Psoas muscle (tissue), 8 donors: Measurements from ENCODE around the gene ASTN2. TPM values are rescaled to one million over a fixed set of nuclear protein-coding genes. Genes with fewer than 3 reads are reported as not detected.

Experiments
- ATAC-seq, 4 donors: fragments of 200-7000 bp; cut with Tn5 transposase; one replicate each; pipeline ENCODE4 v1.9.1; 2020; ENCODE audit warnings: moderate library complexity in 3 of 4, mild to moderate bottlenecking in 2 of 4
- DNase-seq, 2 donors: peaks; one replicate each; pipeline ENCODE4 v3.0.0-alpha.2; 2020
- H3K27ac ChIP-seq: fragments of 200-600 bp; one replicate; pipeline ENCODE4 v1.8.0; 2022
- H3K27me3 ChIP-seq, 3 donors: fragments of 200-600 bp in 1 of 3; one replicate each; pipeline versions ENCODE4 v1.6.1 to v1.8.0; 2013 to 2022; ENCODE audit warnings: low read length in 2 of 3, mild to moderate bottlenecking in 2 of 3, moderate library complexity in 1 of 3; ENCODE audit not compliant: insufficient read depth in 3 of 3
- H3K36me3 ChIP-seq, 2 donors: fragments of 200-600 bp in 1 of 2; one replicate each; pipeline versions ENCODE4 v1.6.1 to v1.8.0; 2013 to 2022; ENCODE audit warnings: low read depth in 1 of 2, mild to moderate bottlenecking in 1 of 2, moderate library complexity in 1 of 2; ENCODE audit not compliant: insufficient read depth in 1 of 2
- H3K4me1 ChIP-seq: fragments of 200-600 bp; one replicate; pipeline ENCODE4 v1.8.0; 2022
- H3K4me3 ChIP-seq: fragments of 200-600 bp; one replicate; pipeline ENCODE4 v1.8.0; 2022; ENCODE audit warnings: mild to moderate bottlenecking
- H3K9me3 ChIP-seq: fragments of 200-600 bp; one replicate; pipeline ENCODE4 v1.8.0; 2022
- WGBS, 3 donors: extraction: QIAGEN DNeasy Blood & Tissue Kit; methylation state at CpG; one replicate each; pipeline versions ENCODE4 v1.1.6 to v1.1.7; 2013; 5-methylcytosine and 5-hydroxymethylcytosine counted together
- intact Hi-C, 2 donors: fragments of 100-400 bp; cut with DNase I; formaldehyde crosslinking; loops; one replicate each; pipeline versions ENCODE4 v1.11.0 to v1.14.2; 2022
- polyA plus RNA-seq, 3 donors: library from polyadenylated mRNA; stranded (reverse); fragments of 200-250 nt; gene quantifications; one replicate each; pipeline ENCODE4 v1.2.3, GENCODE V29; 2013
- total RNA-seq, 4 donors: library from RNA; stranded (reverse); fragmentation: NEBNext Ultra II Directional in 2 of 4; extraction: Animal tissue kit (Norgen Biotek cat#: 25700) in 2 of 4; gene quantifications; one replicate each; pipeline versions ENCODE4 v1.2.1 to v1.2.4, GENCODE V29; 2021 to 2023
- TF ChIP-seq, protein P1 (sequence below): fragments of 200-600 bp; IDR thresholded peaks from one replicate; pipeline ENCODE4 v1.8.0; 2022; ENCODE audit warnings: antibody characterized with exemption
- donor health status: healthy with polysubstance abuse.
- donor health status: DM: no; HTN: no; CAD: no; lungs with moderate emphysema.
- donor health status: Bipolar disorder and iron deficiency.
- donor health status: healthy.
- donor health status: DM: yes; HTN: yes; CAD: no.
- donor health status: DM: no; HTN: no; CAD: no.
- donor health status: DM: no; HTN: no; CAD: no.
- donor health status: DM: yes; HTN: yes; CAD: no.

ASTN2 gene
- total and polyA plus RNA-seq, 7 donors, result 2.0 to 10.3 (median 3.3) TPM

DNA sequence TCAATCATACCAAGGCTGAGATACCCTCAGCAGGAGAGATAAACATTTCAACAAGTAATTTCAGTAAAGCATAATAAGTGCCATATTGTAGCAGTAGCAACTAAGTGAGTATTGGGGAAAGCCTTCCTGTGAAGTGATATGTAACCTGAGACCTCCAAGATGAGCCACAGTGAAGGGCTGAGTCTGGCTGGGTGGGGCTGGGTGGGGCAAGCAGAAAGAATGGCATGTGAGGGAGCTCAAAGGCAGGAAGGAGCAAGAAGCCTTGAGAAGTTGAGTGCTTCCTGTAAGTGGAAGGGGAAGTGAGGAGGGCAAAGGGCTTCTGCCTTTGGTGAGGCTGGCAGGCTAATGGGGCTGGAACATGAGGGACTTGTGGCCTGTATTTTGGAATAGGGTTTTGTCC lies 19.7 kb upstream of the ASTN2 start:
- H3K4me1 ChIP-seq, result no peaks in the 10 kb centered on the region
- H3K4me3 ChIP-seq, result no peak overlapping the region
- no peak for DNase-seq
- TF ChIP-seq, protein P1, sequence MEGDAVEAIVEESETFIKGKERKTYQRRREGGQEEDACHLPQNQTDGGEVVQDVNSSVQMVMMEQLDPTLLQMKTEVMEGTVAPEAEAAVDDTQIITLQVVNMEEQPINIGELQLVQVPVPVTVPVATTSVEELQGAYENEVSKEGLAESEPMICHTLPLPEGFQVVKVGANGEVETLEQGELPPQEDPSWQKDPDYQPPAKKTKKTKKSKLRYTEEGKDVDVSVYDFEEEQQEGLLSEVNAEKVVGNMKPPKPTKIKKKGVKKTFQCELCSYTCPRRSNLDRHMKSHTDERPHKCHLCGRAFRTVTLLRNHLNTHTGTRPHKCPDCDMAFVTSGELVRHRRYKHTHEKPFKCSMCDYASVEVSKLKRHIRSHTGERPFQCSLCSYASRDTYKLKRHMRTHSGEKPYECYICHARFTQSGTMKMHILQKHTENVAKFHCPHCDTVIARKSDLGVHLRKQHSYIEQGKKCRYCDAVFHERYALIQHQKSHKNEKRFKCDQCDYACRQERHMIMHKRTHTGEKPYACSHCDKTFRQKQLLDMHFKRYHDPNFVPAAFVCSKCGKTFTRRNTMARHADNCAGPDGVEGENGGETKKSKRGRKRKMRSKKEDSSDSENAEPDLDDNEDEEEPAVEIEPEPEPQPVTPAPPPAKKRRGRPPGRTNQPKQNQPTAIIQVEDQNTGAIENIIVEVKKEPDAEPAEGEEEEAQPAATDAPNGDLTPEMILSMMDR, result no peak
- no peak overlapping the region for H3K27ac ChIP-seq
- ATAC-seq, result peak in 2 of 4 donors; percentile 40 to 68
- intact Hi-C loops, result no loop called here
- no peaks in the 10 kb centered on the region for H3K36me3 ChIP-seq
- no peaks in the 10 kb centered on the region for H3K27me3 ChIP-seq
- H3K9me3 ChIP-seq, result no peaks in the 10 kb centered on the region

DNA sequence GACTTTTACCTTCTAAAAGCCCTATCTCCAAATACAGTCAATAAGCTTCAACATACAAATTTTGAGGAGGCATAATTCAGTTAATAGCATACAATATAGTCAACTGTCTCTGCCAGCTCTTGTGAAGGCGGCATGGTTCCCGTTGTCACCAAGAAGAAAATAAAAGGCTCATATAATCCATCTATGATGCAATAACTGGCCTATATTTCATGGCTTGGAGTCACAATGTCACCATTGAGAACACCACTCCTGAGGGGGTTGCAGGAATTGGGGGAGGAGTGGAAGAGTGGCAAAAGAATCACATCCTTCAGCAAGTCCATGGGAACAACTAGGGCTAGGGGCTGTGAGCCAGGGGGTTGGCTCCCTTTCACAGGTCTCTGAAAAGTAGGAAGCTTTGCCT lies 16.0 kb upstream of the ASTN2 start:
- TF ChIP-seq, protein P1, result no peak
- WGBS, 3 donors, result 54 to 79% (median 77%) methylated on average over 2 of the region's 2 CpGs
- ATAC-seq, result no peak
- Histone ChIP-seq H3K27ac (no peak overlapping the region), H3K36me3 (no peaks in the 10 kb centered on the region), H3K4me1 (no peaks in the 10 kb centered on the region), H3K9me3 (no peaks in the 10 kb centered on the region), H3K4me3 (no peak overlapping the region), H3K27me3 (no peaks in the 10 kb centered on the region)
- DNase-seq, result no peak
- intact Hi-C loops, result no loop called here

DNA sequence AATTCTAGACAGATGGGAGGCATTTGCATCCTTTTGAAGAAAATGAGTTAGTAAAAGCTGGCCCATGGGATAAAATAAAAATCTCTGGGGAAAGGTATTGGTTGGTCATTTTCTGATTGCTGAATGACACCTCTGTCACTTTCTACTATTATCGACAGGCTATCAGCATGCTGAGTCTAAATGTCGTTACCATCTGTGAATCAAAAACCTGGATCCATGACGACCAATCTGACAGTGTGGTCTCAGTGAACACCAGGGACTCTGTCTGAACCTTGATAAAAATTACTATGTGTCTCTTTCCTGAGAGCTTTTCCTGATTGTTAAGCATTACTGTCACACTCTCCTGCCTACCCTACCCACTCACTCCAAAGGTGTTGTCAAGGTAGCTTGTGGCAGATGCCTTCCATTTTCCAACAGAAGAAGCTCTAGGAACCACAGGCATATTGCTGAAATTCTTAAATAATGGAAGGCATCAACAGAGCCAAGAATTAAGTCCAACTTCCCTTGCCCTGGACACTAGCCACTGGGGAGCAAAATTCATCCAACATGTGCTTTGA lies 12.6 kb upstream of the ASTN2 start:
- no peak overlapping the region for H3K4me3 ChIP-seq
- TF ChIP-seq, protein P1, result no peak
- no peak overlapping the region for H3K27ac ChIP-seq
- no peaks in the 10 kb centered on the region for H3K4me1 ChIP-seq
- DNase-seq (no peak), ATAC-seq (no peak)
- no peaks in the 10 kb centered on the region for H3K27me3 ChIP-seq
- no peaks in the 10 kb centered on the region for H3K9me3 ChIP-seq
- no peaks in the 10 kb centered on the region for H3K36me3 ChIP-seq
- intact Hi-C loops, result no loop called here
- 78 to 91% (median 82%) methylated on average over 3 of the region's 3 CpGs for WGBS, 3 donors

DNA sequence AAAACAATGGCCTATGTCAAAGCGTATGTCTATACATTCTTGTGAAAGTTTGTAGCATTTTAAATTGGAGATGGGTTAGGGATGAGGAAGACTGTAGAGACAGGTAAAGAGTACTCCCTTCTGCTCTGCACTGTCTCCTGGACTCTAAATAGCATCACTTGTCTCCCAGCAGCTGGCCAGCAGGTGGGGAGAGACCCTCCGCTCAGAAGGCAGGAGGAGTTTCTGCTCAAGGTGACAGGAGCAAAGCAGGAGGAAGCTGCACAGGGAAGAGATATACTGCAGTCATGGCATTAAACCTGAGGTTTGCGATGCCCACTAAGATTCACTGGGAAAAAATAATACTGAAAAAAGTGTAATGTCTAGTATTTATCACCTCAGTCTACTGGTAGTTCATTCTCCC lies 10.7 kb upstream of the ASTN2 start:
- DNase-seq, result no peak
- no peak overlapping the region for H3K4me3 ChIP-seq
- ATAC-seq, result no peak
- no peaks in the 10 kb centered on the region for H3K9me3 ChIP-seq
- peaks cover 0 to 10% (median 0%) of the 10 kb centered on the region in 3 donors for H3K27me3 ChIP-seq
- intact Hi-C loops, result no loop called here
- no peaks in the 10 kb centered on the region for H3K4me1 ChIP-seq
- WGBS, 3 donors, result 73 to 80% (median 78%) methylated on average over 3 of the region's 3 CpGs
- H3K36me3 ChIP-seq, result no peaks in the 10 kb centered on the region
- no peak overlapping the region for H3K27ac ChIP-seq
- TF ChIP-seq, protein P1, result no peak

DNA sequence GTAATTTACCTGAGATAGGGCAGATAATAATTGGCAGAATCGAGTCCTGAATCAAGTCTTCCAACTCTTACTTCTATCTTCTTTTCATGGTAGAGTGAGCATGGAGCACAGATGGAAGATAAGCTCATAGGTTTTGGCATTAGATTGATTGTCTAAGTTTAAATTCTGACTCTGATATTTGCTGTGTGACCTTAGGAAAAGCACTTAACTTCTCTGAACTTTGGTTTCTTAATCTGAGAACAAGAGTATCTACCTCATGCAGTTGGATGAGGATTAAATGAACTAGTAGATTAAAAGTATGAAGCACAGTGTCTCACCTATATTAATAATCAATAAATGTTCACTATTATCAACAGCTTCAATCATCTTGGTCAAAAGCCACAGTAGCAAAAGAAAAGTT lies 9.4 kb upstream of the ASTN2 start:
- intact Hi-C loops, result no loop called here
- no peak for DNase-seq
- 73 to 83% (median 75%) methylated on average over 1 of the region's 1 CpG for WGBS, 3 donors
- Histone ChIP-seq H3K9me3 (no peaks in the 10 kb centered on the region), H3K36me3 (no peaks in the 10 kb centered on the region), H3K4me3 (no peak overlapping the region), H3K4me1 (no peaks in the 10 kb centered on the region), H3K27ac (no peak overlapping the region), H3K27me3 (peaks cover 0 to 17% (median 0%) of the 10 kb centered on the region in 3 donors)
- TF ChIP-seq, protein P1, result no peak
- ATAC-seq, result no peak
